Colon (tissue), 2 donors: Measurements from ENCODE around the gene HSDL1.
"Not testable (repeated sequence)": the region's sequence is repeated elsewhere in the genome, so short reads cannot be mapped to it uniquely, and the experiment has no call there.

Source experiments
- FAIRE-seq: peaks from 2 replicates; lab custom pipeline; 2012; peaks lifted over from hg19 to GRCh38; lab: Jason Lieb, UNC
- donor health status: control.
- donor health status: control.

HSDL1 gene

DNA sequence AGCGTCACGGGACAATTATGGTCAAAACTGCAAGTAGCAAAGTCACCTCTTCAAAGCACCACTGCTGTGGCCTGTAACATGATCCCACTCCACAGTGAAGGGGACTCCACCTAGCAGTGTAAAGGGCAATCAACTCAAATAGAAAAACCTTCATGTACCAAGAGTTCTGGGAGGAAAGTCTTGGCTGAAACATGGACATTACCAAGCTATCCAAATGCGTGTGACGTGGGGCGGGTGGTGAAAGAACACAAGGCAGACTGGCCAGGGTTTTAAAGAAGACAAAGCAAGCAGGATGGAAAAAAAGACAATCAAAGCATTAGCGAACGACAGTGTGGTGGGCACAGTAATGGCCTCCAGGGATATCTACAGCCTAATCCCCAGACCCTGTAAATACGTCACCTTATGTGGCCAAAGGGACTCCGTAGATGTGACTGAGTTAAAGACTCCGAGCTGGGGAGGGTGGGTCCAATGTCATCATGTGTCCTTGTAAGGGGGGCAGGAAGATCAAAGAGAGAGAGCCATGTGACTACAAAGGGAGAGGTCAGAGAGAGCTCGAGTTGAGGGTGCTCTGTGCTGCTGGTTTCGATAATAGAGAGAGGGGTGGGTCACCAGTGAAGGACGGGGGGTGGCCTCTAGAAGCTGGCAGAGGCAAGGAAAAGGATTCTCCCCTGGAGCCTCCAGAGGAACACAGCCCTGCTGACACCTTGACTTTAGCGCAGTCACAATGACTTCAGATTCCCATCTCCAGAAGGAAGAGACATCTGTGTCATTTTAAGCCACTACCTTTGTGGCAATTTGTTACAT, 6.0 kb downstream of the HSDL1 start:
- FAIRE-seq: no peak

DNA sequence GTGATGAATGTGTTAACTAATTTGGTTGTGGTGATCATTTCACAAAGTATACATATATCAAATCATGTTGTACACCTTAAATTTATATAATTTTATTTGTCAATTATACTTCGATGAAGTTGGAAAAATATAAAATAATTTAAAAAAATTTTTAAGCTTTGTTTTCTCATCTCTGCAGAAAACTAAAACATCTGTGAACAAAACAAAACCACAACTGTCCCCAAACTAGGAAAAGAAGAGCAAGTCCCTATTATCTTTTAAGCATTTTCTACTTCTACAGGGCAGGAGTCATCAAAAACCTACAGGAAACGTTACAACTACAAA, 6.5 kb downstream of the HSDL1 start:
- FAIRE-seq: no peak

DNA sequence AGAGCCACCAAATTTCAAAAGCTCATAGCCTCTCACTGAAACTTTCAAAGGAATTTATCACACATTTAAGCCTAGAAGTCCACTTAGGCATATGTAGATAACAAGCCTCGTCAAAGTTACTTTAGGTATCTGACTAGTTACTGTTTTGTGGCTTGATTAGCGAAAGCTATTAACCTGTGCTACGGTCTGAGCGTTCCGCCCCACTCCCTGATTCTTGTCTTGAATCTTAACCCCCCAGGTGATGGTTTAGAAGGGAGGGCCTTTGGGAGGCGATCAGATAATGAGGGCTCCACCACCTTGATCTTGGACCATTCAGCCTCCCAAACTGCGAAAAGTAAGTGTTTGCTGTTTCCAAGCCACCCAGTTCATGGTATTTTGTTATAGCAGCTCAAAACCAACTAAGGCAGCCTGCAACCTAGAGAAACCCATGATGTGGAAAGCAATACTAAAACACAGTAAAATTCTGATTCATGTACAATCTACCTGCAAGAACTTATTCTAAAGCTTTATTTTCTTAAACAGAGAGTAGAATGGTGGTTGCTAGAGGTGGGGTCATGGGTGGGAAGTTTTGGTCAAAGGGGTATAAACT, 7.1 kb downstream of the HSDL1 start:
- FAIRE-seq: no peak

DNA sequence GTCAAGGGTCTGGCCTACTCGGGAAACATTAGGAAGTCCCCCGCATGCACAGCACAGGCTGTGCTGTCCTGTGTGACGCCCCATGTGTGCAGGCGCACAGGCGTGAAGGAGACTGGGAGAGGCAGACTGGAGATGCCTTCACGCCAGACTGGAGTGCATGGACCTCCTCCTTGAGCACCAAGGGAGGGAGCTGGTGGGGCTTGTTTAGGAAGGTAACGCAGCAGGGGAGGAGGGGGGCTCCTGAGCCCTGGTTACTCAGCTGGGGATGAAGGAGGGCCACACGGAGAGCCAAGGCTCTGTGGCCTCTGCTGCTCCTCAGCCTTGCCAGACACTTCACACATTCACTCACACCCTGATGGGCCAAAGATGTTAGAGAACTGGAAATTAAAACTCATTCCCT, 7.7 kb downstream of the HSDL1 start:
- no peak for FAIRE-seq

DNA sequence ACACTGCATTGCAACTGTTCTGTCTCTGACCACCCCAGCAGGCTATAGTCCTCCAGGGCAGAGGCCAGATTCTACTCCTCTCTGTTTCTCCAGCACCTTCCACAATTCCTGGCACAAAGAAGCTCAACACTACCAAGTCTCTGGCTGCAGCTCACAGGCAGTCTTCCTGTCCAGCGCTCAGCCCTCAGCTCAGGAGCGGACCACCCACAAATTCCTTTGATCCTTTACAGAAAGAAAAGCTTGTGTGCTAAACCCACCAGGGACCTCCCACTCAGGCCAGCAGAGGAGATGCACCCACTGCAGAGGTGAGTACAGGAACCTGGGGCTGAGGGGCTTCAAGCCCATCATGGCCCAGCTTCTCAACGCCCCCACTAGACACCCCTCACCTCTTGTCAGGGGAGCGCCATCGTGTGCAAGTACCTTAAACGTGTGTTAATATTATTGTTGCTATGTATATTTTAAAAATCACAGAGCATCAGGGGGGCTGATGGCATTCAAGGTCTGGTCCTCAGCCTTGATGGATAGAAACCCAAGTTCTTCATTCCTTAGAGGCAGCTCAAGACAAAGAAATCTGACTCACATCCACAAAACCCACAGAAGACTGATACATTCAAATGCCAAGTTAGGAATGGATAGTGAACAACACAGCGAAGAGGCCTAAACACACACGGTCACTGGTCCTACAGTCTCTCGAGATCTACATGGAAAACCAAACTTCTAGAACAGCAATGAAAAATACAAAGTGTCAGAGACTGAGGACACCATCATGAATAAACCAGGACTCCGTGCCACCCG, 8.4 kb downstream of the HSDL1 start:
- no peak for FAIRE-seq

DNA sequence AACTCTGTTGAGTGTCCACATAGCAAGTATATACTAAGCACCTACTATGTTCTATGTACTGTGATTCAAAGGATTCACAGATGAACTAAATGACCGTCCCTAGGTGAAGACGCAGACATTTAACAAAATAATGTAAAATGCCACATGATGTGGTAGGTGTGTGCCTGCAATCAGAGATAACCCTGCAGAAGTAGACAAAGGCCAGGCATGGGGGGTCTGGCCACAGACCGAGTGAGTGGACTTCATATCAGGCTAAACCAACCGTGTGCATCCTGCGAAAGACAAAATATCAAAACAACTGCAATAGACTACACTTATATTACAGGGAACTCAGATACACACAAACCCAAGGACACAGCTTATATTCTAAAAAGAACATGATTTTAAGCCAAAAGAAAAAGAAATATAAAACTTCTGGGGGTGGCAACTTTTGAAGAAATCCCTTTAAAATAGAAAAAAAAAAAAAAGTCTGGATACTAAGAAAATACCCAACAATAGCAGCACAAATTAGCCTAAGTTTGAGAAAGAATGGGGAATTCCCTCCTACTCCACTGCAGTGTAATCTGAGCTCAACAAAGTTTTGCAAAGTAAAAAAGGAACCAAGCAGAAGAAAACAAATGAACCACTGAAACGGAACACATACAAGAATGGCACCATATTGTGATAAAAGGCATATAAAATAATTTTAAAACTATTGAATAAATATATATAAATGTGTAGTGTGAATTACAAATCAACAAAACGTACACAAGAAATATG, 12.3 kb downstream of the HSDL1 start:
- FAIRE-seq: no peak

DNA sequence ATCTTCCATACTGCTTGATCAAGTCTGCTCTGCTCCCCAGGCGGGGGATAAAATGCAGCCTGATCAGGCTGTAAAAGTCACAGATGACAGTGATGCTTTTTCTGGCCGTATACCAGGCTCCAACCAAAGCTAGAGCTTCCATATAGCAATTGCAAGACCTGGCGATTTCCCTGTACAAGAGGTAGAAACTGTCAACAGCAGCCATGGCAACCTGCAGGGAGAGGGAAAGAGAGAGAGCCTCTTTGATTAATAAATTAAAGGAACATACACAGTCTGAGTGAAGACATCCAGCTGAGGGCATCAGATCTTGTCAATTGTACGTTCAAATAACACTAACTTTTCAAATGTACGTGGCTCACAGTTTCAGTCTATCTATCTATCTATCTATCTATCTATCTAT, 13.9 kb downstream of the HSDL1 start:
- no peak for FAIRE-seq

DNA sequence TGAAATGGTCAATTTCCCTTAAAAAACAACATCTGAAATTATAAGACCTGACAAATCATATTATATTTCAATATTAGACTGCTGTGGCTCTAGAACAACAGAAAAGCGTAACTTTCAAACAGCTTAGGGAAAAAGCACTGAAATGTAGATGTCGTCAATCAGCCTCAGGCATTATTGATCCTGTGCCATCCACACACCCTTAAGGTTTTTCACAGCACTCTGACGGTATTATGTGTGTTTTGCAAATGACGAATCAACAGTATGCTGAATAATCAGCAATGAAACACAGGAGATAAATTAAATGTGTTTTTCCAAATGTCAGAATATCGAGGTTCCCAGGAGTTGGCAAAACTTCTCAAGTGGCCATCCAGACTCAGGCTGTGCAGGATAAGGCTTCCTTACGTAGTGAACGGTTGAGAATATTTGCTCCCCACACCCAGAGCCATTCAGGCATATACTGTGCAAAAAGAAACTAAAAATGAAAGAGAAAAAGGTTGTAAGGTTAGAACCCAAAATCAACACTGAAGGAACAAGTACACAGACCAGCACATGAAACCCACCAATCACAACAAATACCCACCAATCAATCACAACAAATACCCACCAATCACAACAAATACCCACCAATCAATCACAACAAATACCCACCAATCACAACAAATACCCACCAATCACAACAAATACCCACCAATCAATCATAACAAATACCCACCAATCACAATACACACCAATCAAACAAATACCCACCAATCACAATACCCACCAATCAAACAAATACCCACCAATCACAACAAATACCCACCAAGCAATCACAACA, 20.5 kb downstream of the HSDL1 start:
- FAIRE-seq: no peak

DNA sequence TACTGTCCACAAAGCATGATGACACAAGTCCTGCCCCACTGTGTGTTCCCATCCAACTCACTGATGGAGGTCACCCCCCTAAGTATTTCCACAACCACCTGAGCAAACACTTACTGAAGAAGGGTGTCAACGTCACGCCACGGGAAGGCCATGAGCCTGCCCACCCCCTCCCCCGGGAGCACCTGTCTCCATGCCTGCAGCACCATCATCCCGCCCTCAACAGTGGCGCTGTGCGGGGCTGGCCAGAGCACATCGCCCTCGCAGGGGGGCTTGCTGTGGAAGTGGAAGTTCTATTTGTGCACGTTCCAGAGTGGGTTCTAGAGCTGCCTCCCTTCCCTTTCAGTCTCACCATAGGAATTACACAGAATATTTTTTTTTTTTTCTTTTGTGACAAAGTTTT, 24.0 kb downstream of the HSDL1 start:
- FAIRE-seq: no peak

DNA sequence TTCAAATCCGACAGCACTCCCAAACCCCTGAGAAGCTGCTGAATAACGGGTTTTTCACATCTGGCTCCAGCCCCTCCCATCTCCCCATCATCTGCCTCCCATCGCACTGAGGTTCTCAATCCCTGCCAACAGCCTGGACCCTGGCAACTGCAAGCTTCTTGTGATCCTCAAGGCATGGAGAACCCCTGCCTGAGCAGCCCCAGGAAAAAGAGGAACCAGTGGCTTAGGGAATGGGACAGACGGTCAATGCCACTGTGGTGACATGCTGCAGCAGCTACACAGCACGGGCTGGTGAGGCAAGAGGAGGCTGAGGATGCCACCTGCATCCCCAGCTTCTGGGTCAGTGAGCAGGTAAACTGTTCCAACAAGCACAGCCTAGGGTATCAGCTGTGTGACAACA, 25.0 kb downstream of the HSDL1 start:
- FAIRE-seq: no peak

DNA sequence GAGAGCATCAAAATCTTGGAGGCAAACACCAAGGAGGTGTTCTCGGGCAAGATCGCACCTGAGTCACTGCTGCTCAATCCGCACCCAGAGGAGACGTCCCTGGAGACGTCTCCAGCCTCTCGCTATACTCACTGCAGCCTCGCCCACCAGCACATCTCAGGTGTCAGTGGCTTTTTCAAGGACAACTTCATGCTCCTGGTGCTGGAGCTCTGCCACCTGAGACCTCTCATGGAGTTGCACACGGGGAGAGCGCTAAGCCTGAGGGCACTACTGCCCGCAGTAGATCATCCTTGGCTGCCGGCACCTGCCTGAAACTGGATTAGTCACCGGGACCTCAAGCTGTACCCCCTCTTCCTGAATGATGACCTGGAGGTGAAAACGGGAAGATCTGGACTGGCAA, 25.6 kb downstream of the HSDL1 start:
- no peak for FAIRE-seq

DNA sequence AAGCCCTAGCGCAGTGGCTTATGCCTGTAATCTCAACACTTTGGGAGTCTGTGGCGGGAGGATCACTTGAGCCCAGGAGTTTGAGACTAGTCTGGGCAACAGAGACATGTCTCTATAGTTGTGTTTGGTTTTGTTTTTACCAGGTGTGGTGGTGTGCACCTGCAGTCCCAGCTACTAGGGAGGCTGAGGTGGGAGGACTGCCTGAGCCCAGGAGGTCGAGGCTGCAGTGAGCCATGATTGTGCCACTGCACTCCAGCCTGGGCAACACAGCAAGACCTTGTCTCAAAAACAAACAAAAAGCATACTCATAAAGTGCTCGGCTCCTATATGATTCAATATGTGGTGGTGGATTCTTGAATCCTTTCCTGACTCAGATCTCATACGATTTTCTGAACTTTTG, 26.7 kb downstream of the HSDL1 start:
- not testable (repeated sequence) for FAIRE-seq

DNA sequence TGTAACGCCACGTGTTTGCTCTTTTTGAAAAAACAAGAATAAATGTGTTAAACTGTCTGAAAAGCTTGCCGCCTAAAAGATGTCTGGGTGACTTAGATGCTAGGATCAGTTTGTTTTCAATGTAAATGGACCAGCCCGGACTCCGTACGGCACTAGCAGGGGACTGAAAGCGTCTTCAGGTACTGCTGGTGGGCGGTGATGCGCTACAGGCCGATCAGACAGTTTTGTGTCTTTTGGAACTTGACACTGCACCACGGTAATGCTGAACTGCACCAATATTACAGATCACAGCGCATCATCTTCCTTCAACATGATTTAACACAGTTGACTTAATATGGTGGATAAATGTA, 27.5 kb downstream of the HSDL1 start:
- FAIRE-seq: no peak

DNA sequence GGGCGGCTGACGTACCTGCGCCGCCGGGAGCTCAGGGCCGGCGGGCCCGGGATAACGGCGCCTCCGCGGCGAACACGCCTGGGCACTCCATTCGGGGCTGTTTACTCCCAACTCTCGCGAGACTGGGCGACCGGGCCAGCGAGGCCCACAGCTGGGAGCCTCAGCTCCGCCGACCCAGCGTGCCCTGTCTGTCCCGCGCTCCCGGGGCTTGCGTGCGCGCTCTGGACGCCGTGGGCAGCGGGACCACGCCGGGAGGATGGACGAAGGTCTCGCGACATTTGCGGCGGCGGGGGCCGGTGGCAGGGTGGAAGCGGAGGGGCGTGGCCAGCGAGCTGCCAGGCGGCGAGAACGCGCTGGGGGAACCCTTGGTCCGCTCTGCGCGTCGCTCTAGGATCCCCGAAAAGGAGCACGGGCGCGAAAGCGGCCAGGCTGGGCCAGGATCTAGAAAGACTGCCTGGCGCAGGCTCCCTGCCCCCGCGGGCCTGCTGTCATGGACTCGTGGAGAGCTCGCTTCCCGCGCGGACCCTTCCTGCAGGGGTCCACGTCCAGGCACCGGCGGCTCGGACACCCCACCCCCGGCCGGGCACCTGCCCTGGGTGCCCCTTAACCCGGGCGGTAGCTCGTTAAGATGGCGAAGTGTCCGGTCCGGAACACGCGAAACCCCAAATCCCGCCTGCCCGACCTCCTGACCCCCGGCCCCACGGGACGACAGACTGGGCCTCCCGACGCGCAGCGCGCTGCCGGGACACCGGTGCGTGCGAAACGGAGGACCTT, 28.1 kb downstream of the HSDL1 start, which contains the start of gene MBTPS1:
TSS of gene MBTPS1 (minus strand) at position 223 of the 774 bp plus-strand sequence. CDS start 15,159 bp downstream, outside the sequence.
- FAIRE-seq: no peak

DNA sequence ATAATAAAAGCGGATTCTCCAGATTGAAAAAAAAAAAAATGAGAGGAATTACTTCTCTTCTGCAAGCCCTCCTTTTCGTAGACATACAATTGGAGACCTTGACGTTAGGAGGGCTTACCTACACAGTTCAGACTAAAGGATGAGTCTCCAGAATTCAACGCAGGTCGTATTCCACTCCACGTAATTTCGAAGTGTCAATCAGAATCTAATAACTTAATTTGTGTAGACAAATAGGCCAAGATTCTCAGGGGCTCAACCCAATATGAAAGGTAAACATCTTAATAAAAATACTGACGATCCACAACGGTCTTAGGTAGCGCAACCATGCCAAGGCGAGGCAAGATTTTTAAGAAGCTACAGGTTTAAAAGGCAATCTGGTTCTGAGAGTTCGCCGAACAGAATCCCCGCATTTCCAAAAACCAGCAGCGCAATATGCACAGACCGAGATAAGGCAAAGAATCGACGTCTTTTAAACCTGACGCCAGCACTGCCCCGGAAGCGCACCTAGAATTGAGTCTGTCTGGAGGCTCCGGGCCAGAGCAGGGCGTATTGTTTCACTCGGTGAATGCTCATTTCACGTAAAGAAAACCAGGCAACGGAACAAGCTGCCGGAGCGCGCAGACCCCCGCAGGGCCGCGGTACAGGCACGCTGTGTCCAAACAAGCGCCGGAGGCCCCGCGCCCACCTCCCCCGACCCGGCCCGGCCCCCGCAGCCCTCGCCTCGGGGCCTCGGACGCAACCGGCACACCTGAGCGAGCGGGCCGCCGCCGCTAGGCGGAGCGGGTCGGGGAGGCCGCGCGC, 28.9 kb downstream of the HSDL1 start:
- FAIRE-seq: no peak

DNA sequence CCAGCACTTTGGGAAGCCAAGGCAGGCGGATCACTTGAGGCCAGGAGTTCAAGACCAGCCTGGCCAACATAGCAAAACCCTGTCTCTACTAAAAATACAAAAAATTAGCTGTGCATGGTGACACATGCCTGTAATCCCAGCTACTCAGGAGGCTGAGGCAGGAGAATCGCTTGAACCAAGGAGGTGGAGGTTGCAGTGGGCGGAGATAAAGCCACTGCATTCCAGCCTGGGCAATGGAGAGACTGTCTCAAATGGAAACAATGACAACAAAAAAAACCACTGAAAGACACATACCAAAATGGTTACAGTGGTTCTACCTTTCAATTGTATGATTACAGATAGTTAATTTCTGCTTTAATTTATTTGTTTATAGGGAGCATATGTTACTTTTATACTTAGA, 33.0 kb downstream of the HSDL1 start:
- not testable (repeated sequence) for FAIRE-seq

DNA sequence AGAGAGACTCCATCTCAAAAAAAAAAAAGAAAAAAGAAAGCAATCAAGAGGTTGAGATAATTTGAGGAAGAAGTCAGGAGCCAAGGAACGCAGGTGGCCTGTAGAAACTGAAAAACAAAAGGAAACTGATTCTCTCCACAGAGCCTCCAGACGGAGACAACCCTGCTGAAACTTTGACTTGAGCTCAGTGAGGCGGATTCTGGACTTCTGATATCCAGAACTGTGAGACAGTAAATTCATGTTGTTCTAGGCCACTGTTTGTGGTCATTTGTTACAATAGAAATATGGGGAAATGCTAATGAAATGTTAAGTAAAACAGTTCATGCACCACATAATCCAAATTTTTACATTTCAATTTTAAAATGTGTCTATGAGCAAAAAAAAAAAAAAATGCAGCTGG, 33.5 kb downstream of the HSDL1 start:
- no peak for FAIRE-seq

DNA sequence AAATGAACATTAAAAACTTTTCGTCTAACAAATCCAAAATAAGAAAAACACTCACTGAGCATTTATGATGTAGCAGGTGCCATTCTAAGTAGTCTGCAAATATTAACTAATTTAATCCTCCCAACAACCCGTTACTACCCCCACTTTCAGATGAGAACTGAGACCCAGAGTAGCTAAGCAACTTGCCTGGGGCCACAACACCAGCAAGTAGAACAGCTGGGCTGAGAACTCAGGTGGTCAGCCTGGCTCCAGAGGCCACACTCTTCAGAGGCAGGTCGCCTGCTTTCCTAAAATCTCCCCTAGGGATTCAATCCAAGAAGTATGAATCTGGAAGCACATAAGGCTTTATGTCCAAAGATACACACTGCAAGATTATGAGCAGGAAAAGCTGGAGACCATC, 34.5 kb downstream of the HSDL1 start:
- no peak for FAIRE-seq

DNA sequence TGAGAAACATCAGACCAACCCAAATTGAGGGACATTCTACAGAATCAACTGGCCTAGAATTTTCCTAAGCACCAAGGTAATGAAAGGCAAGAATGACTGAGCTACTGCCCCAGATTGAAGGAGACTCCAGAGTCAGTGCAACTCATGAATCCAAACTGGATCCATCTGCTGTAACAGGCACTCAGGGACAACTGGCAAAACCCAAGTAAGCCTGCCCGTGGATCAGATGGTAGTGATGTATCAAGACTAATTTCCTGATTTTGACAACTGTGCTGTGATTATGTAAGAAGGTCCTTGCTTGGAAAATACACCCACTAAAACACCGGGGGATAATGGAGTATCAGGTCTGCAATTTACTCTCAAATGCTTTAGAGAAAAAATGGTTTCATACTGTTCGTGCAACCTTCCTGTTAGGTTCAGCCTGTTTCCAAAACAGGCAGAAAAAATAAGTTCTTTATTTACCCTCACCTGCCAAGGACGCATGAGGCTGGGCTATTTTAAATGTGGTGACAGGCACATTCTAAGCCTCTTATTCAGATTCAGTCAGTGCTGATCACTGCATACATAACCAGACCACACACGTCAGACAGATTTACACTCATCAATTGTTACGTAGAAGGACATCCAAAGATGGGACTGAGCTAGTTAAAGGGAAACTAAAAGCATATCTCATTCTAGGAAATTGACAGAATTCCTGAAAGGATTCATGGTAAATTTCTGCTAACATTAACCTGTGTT, 35.2 kb downstream of the HSDL1 start:
- no peak for FAIRE-seq
